ENCODE data around the gene PASK.
A peak's percentile ranks its signal among the peaks of the same experiment; 100 is the strongest.

PASK gene

DNA sequence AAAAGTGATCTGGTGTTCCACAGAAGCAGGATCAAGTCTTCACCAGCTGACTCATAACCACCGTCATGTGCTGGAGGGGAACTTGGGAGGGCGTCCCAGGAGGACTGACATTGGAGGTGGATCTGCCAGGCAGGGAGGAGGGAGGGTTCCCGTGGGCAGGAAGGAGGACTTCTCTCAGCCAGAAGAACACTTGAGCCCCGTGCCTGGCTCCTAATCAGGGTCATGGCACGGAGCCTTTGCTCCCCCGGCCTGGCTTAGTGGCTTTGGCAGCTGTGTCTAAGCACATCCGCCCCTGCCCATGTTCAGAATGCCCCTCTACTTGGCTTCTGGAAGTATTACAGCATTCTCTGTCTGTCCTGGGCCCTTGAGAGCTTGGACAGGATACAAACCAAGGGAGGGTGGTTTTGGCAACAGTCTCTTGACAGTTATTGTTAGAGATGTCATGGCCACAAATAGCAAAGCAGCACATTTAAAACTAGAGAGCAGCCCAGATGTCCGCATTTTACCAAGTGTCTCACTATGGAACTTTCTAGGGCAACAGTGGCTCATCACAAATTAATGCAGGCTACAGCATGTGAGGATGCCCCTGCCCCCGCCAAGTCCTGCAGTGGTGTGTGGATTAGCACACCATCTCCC, 12.5 kb upstream of the PASK start:
- H3K36me3 ChIP-seq (replicated peaks): peaks cover 56% of the 10 kb centered on the region
- H3K9me3 ChIP-seq: no peaks in the 10 kb centered on the region
- DNase-seq (ENCODE audit: low spot score in 2 of 2): no peak
- in situ Hi-C loops (cut with MboI; ENCODE audit: low sequenced_read_pairs): no loop called here
- H3K27me3 ChIP-seq (ENCODE audit: low read depth): no peaks in the 10 kb centered on the region
- no peaks in the 10 kb centered on the region for H3K4me1 ChIP-seq
- no peak overlapping the region for H3K4me3 ChIP-seq

GRCh38 chr2:241160318-241160717, 11.0 kb upstream of the PASK start:
- Histone ChIP-seq H3K4me1 (no peaks in the 10 kb centered on the region), H3K36me3 (replicated peaks) (peaks cover 47% of the 10 kb centered on the region), H3K9me3 (no peaks in the 10 kb centered on the region), H3K4me3 (no peak overlapping the region), H3K27me3 (ENCODE audit: low read depth) (no peaks in the 10 kb centered on the region)
- DNase-seq (ENCODE audit: low spot score in 2 of 2): no peak
- in situ Hi-C loops (cut with MboI; ENCODE audit: low sequenced_read_pairs): no loop called here

DNA sequence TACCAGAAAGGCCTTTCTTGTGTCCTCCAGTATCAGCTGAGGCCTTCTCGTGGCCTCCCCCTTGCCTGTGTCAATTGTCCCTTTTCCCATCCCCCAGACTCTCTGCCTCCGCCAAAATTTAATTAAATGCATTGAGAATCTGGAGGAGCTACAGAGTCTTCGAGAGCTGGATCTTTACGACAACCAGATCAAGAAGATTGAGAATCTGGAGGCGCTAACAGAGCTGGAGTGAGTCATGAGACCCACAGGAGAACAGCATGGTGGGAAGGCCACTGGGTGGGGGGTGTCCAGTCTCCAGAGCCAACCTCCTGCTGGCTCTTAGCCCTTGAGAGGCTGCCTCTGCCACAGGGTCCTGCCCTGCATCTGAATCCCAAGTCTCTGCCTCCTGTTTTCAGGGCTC, 9.8 kb upstream of the PASK start:
- no peak overlapping the region for H3K4me3 ChIP-seq
- no peak for DNase-seq (ENCODE audit: low spot score in 2 of 2)
- in situ Hi-C loops (cut with MboI; ENCODE audit: low sequenced_read_pairs): no loop called here
- H3K4me1 ChIP-seq: no peaks in the 10 kb centered on the region
- no peaks in the 10 kb centered on the region for H3K9me3 ChIP-seq
- peaks cover 46% of the 10 kb centered on the region for H3K36me3 ChIP-seq (replicated peaks)
- H3K27me3 ChIP-seq (ENCODE audit: low read depth): no peaks in the 10 kb centered on the region

DNA sequence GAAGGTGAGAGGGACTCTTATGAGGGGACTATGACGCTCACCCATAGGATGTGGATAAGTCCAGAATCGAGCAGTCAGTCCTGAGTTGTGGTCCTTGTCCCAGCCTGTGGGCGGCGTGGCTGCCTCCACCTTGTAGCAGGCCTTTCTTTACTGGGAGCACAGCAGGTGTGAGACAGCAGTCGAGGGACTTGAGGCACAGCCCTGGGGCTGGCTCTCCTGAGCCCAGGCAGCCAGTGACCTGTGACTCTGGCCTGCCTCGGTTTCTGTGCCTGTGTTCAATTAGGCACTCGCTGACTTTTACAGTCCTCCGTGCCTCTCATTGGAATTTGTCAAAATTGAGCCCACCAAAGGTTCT, 9.3 kb upstream of the PASK start:
- no peaks in the 10 kb centered on the region for H3K27me3 ChIP-seq (ENCODE audit: low read depth)
- H3K9me3 ChIP-seq: no peaks in the 10 kb centered on the region
- no peak overlapping the region for H3K4me3 ChIP-seq
- H3K4me1 ChIP-seq: no peaks in the 10 kb centered on the region
- peaks cover 42% of the 10 kb centered on the region for H3K36me3 ChIP-seq (replicated peaks)
- in situ Hi-C loops (cut with MboI; ENCODE audit: low sequenced_read_pairs): no loop called here
- no peak for DNase-seq (ENCODE audit: low spot score in 2 of 2)

GRCh38 chr2:241157841-241158545, 8.7 kb upstream of the PASK start:
- in situ Hi-C loops (cut with MboI; ENCODE audit: low sequenced_read_pairs): no loop called here
- no peak for DNase-seq (ENCODE audit: low spot score in 2 of 2)
- Histone ChIP-seq H3K36me3 (replicated peaks) (peaks cover 37% of the 10 kb centered on the region), H3K4me1 (no peaks in the 10 kb centered on the region), H3K9me3 (no peaks in the 10 kb centered on the region), H3K4me3 (no peak overlapping the region), H3K27me3 (ENCODE audit: low read depth) (no peaks in the 10 kb centered on the region)

DNA sequence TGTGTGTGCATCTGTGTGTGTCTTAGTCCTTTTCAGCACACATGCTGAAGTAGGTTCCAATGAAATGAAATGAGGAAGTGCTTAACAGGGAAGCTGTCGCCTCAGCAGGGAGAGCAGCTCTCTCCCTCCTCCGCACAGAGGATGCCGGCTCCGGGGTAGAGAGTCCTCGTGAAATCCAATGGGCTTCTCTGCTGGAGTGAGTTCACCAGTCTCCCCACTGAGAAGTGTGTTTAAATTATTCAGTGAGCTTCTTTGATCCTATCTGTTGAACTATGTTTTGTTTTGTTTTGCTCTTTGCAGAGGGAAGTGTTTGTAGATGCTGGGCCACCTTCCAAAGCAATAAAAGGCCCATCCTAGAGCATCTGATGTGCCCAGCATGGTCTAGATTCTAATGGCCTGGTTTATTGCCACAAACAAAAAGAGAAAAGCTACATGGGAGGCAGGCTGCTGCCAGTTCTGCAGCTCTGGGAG, 7.7 kb upstream of the PASK start:
- Histone ChIP-seq H3K27me3 (ENCODE audit: low read depth) (no peaks in the 10 kb centered on the region), H3K36me3 (replicated peaks) (peaks cover 34% of the 10 kb centered on the region), H3K9me3 (no peaks in the 10 kb centered on the region), H3K4me1 (no peaks in the 10 kb centered on the region), H3K4me3 (no peak overlapping the region)
- DNase-seq (ENCODE audit: low spot score in 2 of 2): no peak
- in situ Hi-C loops (cut with MboI; ENCODE audit: low sequenced_read_pairs): no loop called here

DNA sequence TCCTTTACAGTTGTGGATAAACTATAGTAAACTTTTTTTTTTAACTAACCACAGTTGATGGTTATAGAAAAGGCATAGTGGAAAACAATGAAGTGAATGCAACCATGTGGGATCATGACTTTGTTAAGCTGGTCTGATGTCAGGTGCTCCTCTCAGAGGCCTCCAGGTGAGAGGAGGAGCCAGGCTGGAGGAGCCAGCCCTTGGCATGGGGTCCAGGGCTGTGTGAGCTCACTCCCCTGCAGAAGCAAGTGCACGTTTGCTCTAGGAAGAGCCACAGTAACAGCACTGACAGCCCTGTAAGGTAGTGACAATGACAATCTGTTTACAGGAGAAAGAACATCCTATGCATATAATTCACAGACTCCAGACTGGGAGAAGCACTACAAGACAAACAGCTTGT, 6.7 kb upstream of the PASK start:
- no peaks in the 10 kb centered on the region for H3K9me3 ChIP-seq
- H3K4me1 ChIP-seq: peaks cover 5% of the 10 kb centered on the region
- H3K27me3 ChIP-seq (ENCODE audit: low read depth): no peaks in the 10 kb centered on the region
- H3K4me3 ChIP-seq: no peak overlapping the region
- in situ Hi-C loops (cut with MboI; ENCODE audit: low sequenced_read_pairs): no loop called here
- H3K36me3 ChIP-seq (replicated peaks): peaks cover 29% of the 10 kb centered on the region
- DNase-seq (ENCODE audit: low spot score in 2 of 2): no peak

DNA sequence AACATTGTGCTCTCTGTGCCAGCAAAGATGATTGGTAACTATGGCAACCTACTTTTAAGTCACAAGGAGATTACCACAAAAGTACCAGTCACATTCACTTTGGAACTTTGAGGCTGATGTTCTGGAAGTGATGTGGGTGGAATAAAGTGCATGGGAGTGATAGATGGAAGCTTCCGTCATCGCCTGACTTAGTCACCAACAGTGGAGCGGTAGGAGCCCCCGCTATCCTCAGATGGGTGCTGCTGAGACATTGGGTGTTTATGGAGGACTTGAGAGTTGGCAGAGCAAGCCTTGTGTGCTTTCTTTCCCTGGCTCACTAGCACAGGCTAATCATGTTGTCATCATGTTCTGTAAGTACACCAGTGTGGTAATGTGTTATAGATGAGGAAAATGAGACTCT, 5.6 kb upstream of the PASK start:
- no peak for DNase-seq (ENCODE audit: low spot score in 2 of 2)
- in situ Hi-C loops (cut with MboI; ENCODE audit: low sequenced_read_pairs): no loop called here
- Histone ChIP-seq H3K27me3 (ENCODE audit: low read depth) (no peaks in the 10 kb centered on the region), H3K9me3 (no peaks in the 10 kb centered on the region), H3K4me3 (no peak overlapping the region), H3K36me3 (replicated peaks) (peaks cover 25% of the 10 kb centered on the region), H3K4me1 (peaks cover 5% of the 10 kb centered on the region)

GRCh38 chr2:241153616-241154015, 4.3 kb upstream of the PASK start:
- no peak for DNase-seq (ENCODE audit: low spot score in 2 of 2)
- H3K4me3 ChIP-seq: no peak overlapping the region
- in situ Hi-C loops (cut with MboI; ENCODE audit: low sequenced_read_pairs): no loop called here
- H3K9me3 ChIP-seq: no peaks in the 10 kb centered on the region
- peaks cover 6% of the 10 kb centered on the region for H3K4me1 ChIP-seq
- no peaks in the 10 kb centered on the region for H3K27me3 ChIP-seq (ENCODE audit: low read depth)
- H3K36me3 ChIP-seq (replicated peaks): peaks cover 16% of the 10 kb centered on the region

DNA sequence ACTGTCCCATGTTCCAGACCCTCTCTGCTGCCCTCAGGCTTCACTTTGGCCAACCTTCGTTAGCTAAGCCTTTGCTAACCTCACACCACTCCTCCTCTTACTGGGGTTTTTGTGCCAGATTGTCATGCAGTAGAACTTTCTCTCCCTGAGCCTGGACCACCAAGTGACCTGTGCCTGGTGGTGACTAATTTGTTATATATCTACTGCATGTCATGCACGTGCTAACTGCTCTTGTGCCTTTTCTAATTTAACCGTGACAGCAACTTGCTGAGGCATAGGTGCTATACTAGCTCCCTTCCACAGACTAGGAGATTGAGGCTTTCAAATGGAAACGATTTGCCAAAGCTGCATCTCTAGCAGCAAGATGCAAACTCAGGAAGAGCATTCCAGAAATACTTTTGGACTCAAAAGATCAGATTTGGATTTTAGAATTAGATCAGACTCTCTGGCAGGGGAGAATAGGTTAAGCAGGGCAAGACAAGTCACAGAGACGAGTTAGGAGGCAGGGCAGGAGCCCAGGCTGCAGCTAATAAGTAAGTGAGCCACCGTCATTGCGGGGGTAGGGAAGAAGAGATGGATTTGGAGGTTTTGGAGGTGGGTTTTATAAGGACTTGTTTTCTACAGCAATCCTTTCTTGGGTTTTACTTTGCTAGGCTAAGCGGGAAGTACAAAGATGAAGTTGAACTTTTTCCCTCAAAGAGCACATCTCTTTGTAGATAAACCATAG, 2.8 kb upstream of the PASK start:
- Histone ChIP-seq H3K4me1 (peaks cover 18% of the 10 kb centered on the region), H3K4me3 (no peak overlapping the region), H3K36me3 (replicated peaks) (peaks cover 6% of the 10 kb centered on the region), H3K9me3 (no peaks in the 10 kb centered on the region), H3K27me3 (ENCODE audit: low read depth) (no peaks in the 10 kb centered on the region)
- no peak for DNase-seq (ENCODE audit: low spot score in 2 of 2)
- in situ Hi-C loops (cut with MboI; ENCODE audit: low sequenced_read_pairs): no loop called here

- peak overlapping the region; percentile 69 for H3K4me3 ChIP-seq
- peaks cover 21% of the 10 kb centered on the region for H3K4me1 ChIP-seq
- H3K9me3 ChIP-seq: no peaks in the 10 kb centered on the region
- in situ Hi-C loops (cut with MboI; ENCODE audit: low sequenced_read_pairs): no loop called here
- DNase-seq (ENCODE audit: low spot score in 2 of 2): peak in 1 of 2 experiments; percentile 34
- H3K36me3 ChIP-seq (replicated peaks): peaks cover 6% of the 10 kb centered on the region
- H3K27me3 ChIP-seq (ENCODE audit: low read depth): no peaks in the 10 kb centered on the region
Observed at GRCh38 chr2:241150660-241151530, 1.6 kb upstream of the PASK start.

DNA sequence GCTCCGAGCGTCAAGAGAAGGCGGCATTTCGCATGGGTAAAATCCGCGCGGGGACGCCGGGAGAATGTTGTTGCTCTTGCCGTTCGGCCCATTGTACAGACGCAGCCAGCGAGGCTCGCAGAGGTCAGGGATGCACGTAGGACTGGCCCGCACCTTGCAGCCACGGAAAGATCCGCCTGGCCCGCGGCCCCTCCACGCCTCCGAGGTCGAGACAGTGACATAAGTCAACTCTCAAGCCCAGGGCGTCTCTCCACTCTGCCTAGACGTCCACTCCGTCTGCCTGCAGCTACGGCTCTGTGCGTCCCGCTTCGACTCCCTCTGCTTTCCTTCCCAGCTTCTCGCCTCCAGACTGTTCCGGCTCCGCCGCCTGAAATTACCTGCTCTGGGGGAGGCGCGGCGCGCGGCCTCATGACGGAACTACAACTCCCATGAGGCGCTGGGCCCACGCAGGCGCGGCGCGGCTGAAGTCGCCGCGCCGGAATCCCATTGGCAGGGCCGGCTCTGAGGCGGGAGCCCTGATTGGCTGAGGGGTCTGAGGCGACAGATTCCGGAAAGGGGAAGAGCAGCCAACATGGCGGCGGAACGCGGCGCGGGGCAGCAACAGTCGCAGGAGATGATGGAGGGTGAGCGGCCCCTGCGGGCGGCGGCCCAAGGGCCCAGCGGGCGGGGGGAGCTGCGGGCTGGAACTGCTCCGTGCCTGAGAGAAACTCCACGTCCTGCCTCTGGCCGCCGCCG, 820 bp upstream of the PASK start, which contains the start of gene PPP1R7:
PPP1R7 (plus strand) TSS at position 543 of the 735 bp plus-strand sequence; CDS start at position 572, 29 bp downstream.
- peak; percentile 94 to 96 for DNase-seq (ENCODE audit: low spot score in 2 of 2)
- peaks cover 21% of the 10 kb centered on the region for H3K4me1 ChIP-seq
- peaks cover 6% of the 10 kb centered on the region for H3K36me3 ChIP-seq (replicated peaks)
- peak within 1 kb of the TSS; percentile 69 for H3K4me3 ChIP-seq
- in situ Hi-C loops (cut with MboI; ENCODE audit: low sequenced_read_pairs): no loop called here
- no peaks in the 10 kb centered on the region for H3K9me3 ChIP-seq
- H3K27me3 ChIP-seq (ENCODE audit: low read depth): no peaks in the 10 kb centered on the region

- in situ Hi-C loops (cut with MboI; ENCODE audit: low sequenced_read_pairs): no loop called here
- Histone ChIP-seq H3K9me3 (no peaks in the 10 kb centered on the region), H3K4me3 (peak overlapping the region; percentile 69), H3K27me3 (ENCODE audit: low read depth) (no peaks in the 10 kb centered on the region), H3K36me3 (replicated peaks) (peaks cover 1% of the 10 kb centered on the region), H3K4me1 (peaks cover 21% of the 10 kb centered on the region)
- DNase-seq (ENCODE audit: low spot score in 2 of 2): no peak
Observed at GRCh38 chr2:241149675-241149924, 328 bp upstream of the PASK start.

Data from HAP-1 (cell line).